ENCODE results near the gene RRAS2.
"Not testable (repeated sequence)": the region's sequence is repeated elsewhere in the genome, so short reads cannot be mapped to it uniquely, and the experiment has no call there.

The RRAS2 gene

DNA sequence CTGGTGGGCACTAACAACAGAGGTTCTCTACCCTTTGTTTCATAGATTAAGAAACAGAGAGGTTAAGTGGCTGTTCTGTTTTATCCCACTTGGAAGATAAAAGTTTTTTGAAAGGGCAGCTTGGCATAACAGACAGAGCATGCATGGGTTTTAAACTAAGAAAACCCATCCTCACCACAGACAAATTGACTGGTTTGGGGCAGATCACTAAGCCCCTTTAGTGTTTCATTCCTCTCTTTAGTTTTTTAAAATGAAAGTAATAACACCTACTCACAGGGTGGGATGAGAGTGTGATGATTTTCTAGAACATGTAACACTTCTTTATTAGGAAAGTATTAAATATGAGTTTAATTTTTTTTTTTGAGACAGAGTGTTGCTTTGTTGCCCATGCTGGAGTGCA, 12.3 kb upstream of the RRAS2 start:
- no peak for DNase-seq (ENCODE audit: low read depth in 3 of 3)

GRCh38 chr11:14370496-14370895, 11.5 kb upstream of the RRAS2 start:
- DNase-seq (ENCODE audit: low read depth in 3 of 3), result no peak

GRCh38 chr11:14369598-14369997, 10.6 kb upstream of the RRAS2 start:
- DNase-seq (ENCODE audit: low read depth in 3 of 3), result no peak

DNA sequence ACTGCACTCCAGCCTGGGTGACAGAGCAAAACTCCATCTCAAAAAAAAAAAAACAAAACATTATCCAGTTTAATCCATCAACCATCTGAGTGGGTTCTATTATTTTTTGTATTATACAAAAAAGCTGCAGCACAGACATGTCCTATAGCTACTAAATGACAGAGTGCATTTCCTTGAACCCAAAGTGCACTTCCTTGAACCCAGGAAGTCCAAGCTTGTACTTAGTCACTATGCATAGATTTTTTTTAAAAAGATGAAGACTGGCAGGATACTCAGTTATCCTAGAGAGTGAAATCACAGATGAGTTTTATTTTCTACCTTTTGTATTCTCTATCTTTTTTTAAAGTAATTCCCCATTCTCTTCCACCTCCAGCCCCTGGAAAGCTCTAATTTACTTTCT, 8.0 kb upstream of the RRAS2 start:
- DNase-seq (ENCODE audit: low read depth in 3 of 3), result no peak

DNA sequence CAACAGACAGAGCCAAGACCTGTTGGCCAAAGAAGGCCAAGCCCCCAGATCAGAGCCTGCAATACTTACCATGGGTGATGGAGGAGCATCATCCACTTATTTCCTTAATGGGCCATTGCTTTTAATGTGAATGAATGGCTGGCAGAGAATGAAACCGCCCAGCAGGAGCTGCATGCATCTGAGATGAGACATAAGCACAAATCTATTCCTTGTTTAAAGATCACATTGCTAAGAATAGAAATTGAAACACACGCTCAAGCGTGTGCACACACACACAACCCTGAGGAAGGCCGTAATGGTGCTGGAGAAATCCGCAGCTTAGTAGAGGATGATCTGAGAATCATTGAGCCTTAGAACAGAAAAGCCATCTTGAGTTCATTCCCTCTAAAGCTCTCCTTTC, 5.3 kb upstream of the RRAS2 start:
- no peak for DNase-seq (ENCODE audit: low read depth in 3 of 3)

- no peak for DNase-seq (ENCODE audit: low read depth in 3 of 3)
These were observed 3.6 kb upstream of the RRAS2 start for GRCh38 chr11:14362611-14363010.

DNA sequence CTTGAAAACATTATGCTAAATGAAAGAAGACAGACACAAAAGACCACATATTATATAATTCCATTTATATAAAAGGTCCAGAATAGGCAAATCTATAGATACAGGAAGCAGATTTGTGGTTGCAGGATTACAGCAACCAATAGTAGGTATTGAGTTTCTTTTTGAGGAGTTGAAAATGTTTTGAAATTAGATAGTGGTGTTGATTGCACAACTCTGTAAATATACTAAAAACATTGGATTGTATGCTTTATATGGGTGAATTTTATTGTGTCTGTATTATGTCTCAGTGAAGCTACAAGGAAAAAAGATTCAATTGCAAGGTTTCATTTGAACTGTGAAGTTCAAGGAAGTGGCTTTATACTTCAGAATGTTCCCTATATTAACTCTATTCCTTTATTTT, 3.0 kb upstream of the RRAS2 start:
- DNase-seq (ENCODE audit: low read depth in 3 of 3), result no peak

- DNase-seq (ENCODE audit: low read depth in 3 of 3), result no peak
These were observed 2.0 kb upstream of the RRAS2 start for GRCh38 chr11:14360976-14361375.

DNA sequence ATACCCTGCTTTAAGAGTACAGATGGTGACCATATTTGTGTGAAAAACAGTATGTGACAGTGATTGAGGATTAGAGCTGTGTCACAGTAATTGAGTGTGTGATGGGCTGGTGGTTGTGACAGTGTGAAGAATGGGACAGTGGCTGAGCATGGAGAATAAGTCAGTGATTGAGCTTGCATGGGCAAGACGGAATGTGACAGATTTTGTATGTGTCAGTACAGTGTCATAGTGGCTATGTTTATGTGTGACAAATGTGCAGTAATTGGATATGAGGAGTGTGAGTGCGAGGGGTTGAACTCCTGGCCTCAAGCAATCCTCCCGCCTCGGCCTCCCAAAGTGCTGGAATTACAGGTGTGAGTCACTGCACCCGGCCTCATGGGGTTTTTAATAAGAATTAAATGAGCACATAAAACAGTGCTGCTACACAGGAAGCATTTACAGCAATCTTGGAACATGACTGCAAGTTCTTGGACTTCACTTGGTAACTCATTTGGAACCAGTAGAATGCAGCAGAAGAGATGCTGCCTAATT, 583 bp upstream of the RRAS2 start:
- no peak for DNase-seq (ENCODE audit: low read depth in 3 of 3)

GRCh38 chr11:14357881-14358728, 878 bp downstream of the RRAS2 start:
- peak in 1 of 3 donors; percentile 25 for DNase-seq (ENCODE audit: low read depth in 3 of 3)

DNA sequence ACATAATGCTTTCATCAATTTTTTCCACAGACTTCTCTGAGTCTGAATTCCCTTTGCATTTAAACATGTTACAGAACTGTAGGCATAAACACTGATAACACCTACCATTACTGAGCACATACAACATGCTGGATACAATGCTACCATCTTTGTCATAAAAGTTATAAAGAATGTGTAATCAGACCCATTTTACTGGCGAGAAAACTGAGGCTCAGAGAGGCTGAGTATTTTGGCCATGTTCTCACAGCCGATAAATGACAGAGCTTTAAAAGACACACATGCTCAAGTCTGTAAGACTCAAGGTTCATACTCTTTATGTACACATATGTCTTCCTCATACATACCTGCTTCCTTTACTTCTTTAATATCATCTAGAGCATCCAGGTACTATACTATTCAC, 2.6 kb downstream of the RRAS2 start:
- DNase-seq (ENCODE audit: low read depth in 3 of 3), result no peak

GRCh38 chr11:14354604-14355003, 4.4 kb downstream of the RRAS2 start:
- DNase-seq (ENCODE audit: low read depth in 3 of 3), result not testable (repeated sequence)

DNA sequence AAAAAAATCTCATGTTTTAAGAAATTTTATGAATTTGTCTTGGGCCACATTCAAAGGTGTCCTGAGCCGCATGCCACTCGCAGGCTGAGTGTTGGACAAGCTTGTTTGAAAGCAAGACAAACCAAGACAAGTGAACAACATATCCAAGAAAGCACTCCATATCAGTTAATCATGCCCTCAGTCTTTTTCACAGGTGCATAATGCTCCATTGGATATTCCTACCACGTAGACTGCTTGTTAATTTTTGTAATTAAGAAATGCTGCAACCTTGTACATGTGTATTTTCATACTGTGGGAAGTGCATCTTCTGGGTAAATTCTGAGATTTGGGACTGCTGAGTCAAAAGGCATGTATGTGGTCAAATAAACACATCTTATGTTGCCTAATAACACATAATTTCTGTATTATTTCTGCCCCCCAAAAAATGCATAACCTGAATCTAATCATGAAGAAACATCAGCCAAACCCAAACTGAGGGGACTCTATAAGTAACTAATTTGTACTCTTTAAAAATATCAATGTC, 8.2 kb downstream of the RRAS2 start:
- no peak for DNase-seq (ENCODE audit: low read depth in 3 of 3)

- DNase-seq (ENCODE audit: low read depth in 3 of 3), result no peak
These were observed 8.8 kb downstream of the RRAS2 start for GRCh38 chr11:14350215-14350614.

GRCh38 chr11:14347991-14348390, 11.0 kb downstream of the RRAS2 start:
- DNase-seq (ENCODE audit: low read depth in 3 of 3), result no peak

DNA sequence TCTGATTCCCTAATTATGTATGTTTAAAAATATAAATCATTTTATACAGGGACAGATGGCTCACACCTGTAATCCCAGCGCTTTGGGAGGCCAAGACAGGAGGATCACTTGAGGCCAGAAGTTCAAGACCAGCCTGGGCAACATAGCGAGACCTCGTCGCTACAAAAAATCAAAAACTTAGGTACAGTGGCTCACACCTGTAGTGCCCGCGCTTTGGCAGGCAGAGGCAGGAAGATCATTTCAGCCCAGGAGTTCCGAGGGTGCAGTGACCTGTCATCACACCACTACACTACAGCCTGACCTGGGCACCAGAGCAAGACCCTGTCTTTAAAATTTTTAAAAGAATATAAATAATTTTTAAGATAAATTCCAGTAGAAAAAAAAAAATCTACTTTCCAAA, 11.5 kb downstream of the RRAS2 start:
- no peak for DNase-seq (ENCODE audit: low read depth in 3 of 3)

DNA sequence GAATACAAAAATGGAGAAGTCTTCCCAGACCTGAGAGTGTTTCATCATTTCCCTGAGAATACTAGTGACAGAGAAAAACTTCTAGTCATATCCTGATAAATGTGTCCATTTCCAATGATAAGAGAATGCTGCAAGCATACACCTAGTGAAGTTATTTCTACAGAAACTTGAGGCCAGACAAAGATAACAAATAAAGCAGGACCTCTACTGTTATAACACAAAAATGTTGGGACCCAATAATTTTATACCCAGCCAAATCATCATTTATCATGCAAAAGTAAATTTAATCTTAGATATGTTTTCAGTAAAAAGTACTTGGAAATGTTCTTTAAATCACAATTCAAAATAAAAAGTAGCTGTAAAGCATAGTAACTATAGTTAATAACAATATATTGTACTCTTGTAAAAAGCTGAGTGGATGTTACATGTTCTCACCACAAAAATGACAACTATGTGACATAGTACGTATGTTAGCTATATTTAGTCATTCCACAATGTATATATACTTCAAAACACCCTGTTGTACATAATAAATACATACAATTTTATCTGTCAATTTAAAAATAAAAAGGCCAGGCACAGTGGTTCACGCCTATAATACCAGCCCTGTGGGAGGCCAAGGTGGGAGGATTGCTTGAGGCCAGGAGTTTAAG, 12.6 kb downstream of the RRAS2 start:
- DNase-seq (ENCODE audit: low read depth in 3 of 3), result no peak

DNA sequence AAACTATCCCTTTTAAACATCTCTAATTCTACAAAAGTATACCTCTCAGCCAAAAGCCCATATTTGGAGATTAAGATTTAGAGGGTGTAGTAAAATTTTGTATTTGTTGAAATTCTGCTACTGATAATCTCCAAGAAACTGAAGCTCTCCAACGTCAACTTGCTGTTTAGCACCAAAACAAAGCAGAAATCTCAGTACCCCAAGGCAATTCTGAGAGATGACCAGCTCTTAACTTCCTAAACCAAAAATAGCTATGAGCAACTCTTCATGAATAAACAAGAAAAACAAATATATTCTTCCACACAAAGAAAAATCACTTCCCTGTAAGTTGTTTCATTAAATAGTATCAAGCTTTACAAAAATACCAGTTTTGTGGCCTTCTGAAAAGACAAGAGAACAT, 13.3 kb downstream of the RRAS2 start:
- no peak for DNase-seq (ENCODE audit: low read depth in 3 of 3)

GRCh38 chr11:14345016-14345415, 14.0 kb downstream of the RRAS2 start:
- DNase-seq (ENCODE audit: low read depth in 3 of 3), result not testable (repeated sequence)

GRCh38 chr11:14342906-14343305, 16.1 kb downstream of the RRAS2 start:
- DNase-seq (ENCODE audit: low read depth in 3 of 3), result no peak

GRCh38 chr11:14341968-14342367, 17.0 kb downstream of the RRAS2 start:
- no peak for DNase-seq (ENCODE audit: low read depth in 3 of 3)

DNA sequence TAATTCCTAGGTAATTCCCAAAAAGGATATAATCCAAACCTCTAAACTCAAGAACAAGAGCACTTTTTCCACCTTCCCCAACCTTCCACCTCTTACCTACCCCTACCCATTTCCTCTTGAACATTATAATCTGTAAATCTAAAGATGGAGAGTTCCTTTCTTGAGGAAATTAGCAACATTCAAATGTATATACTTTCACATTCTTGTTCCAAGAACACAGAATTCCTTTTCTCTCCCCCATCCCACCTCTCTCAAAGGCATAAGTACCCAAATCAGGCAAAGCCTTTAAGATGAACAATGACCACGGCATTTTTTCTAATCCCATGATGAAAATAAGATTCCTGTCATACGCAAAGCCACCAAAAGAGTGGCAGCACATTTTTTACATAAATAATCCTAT, 18.3 kb downstream of the RRAS2 start:
- DNase-seq (ENCODE audit: low read depth in 3 of 3), result no peak

DNA sequence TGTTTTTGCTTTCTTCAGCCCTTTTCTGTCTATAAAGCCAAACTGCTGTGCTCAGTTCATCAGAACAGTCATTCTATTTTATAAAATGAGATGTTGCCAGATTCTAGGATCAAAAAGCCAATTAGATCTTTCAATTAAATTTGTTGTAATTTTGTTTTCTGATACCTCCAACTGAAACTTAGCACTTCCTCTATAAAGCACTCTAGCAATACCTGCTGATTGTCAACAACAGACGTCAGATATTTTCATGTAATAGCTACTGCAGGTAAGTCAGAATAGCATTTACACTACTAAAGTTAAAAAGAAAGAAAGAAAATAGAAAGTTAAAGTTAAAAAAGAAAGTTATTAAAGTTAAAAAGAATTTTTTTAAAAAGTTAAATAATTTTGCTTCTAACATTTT, 19.6 kb downstream of the RRAS2 start:
- no peak for DNase-seq (ENCODE audit: low read depth in 3 of 3)
